ENCODE data around the gene TBC1D2. TPM values are rescaled to one million over a fixed set of nuclear protein-coding genes. Genes with fewer than 3 reads are reported as not detected.

Gene TBC1D2
- total and polyA plus RNA-seq, 2 donors: 2.5 to 21.2 TPM

DNA sequence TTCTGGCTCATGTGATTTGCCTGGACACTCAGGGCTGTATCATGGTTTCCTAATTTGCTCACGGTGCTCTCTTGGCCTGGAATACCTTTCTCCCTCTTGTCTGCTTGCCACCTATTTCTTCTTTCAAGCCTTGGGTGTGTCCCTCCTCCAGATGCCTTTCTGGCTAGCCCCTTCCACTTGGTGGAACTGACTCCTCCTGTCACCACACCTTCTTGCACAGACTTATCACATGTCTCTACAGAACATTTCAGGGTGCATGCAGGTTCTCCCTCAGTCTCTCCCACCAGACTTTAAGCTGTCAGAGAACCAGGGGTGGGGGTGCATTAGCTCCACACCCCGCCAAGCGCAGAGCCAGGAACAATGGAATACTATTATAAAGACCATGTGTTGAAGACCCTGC lies 1.9 kb downstream of the TBC1D2 start:
- DNase-seq (ENCODE audit: low read depth in 6 of 9, low spot score in 9 of 9): no peak
- Histone ChIP-seq H3K4me1 (ENCODE audit: control insufficient read depth in 2 of 2, insufficient read depth in 2 of 2, low read length in 2 of 2) (peaks cover 7 to 18% of the 10 kb centered on the region in 2 donors), H3K27ac (ENCODE audit: low read depth in 1 of 2, low read length in 1 of 2) (no peak overlapping the region), H3K27me3 (ENCODE audit: control insufficient read depth in 2 of 2, insufficient read depth in 1 of 2, low read length in 1 of 2) (peaks cover 0 to 15% of the 10 kb centered on the region in 2 donors), H3K9me3 (ENCODE audit: control insufficient read depth in 2 of 2, insufficient read depth in 1 of 2, low read length in 1 of 2) (no peaks in the 10 kb centered on the region), H3K4me3 (ENCODE audit: low read length in 2 of 2) (peak overlapping the region in 1 of 2 donors; percentile 6), H3K36me3 (ENCODE audit: control insufficient read depth in 2 of 2, insufficient read depth in 2 of 2, low read length in 1 of 2) (peaks cover 0 to 4% of the 10 kb centered on the region in 2 donors)
- WGBS: 98% methylated on average over 3 of the region's 3 CpGs

DNA sequence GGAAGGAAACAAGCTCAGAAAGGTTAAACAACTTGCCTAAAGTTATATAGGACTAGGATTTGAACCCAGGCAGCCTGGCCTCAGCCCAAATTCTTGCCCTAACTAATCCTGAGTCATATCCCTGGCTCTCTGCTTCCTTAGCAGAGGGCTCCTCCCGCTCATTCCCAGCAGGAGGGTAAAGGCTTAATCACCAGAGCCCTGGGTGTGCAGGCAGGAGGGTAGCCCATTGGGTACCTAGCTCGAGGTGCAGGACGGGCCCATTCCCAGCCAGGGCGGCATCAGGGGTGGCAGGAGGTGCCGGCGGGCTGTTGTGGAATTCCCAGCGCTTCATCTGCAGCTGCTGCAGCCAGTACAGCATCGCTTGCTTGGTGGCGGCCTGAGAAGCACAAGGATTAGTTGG lies 3.9 kb downstream of the TBC1D2 start:
- H3K4me3 ChIP-seq (ENCODE audit: low read length in 2 of 2): no peak overlapping the region
- peaks cover 7 to 20% of the 10 kb centered on the region in 2 donors for H3K4me1 ChIP-seq (ENCODE audit: control insufficient read depth in 2 of 2, insufficient read depth in 2 of 2, low read length in 2 of 2)
- peaks cover 0 to 4% of the 10 kb centered on the region in 2 donors for H3K36me3 ChIP-seq (ENCODE audit: control insufficient read depth in 2 of 2, insufficient read depth in 2 of 2, low read length in 1 of 2)
- H3K27ac ChIP-seq (ENCODE audit: low read depth in 1 of 2, low read length in 1 of 2): no peak overlapping the region
- H3K27me3 ChIP-seq (ENCODE audit: control insufficient read depth in 2 of 2, insufficient read depth in 1 of 2, low read length in 1 of 2): peaks cover 0 to 15% of the 10 kb centered on the region in 2 donors
- H3K9me3 ChIP-seq (ENCODE audit: control insufficient read depth in 2 of 2, insufficient read depth in 1 of 2, low read length in 1 of 2): no peaks in the 10 kb centered on the region
- 97% methylated on average over 9 of the region's 9 CpGs for WGBS
- no peak for DNase-seq (ENCODE audit: low read depth in 6 of 9, low spot score in 9 of 9)

DNA sequence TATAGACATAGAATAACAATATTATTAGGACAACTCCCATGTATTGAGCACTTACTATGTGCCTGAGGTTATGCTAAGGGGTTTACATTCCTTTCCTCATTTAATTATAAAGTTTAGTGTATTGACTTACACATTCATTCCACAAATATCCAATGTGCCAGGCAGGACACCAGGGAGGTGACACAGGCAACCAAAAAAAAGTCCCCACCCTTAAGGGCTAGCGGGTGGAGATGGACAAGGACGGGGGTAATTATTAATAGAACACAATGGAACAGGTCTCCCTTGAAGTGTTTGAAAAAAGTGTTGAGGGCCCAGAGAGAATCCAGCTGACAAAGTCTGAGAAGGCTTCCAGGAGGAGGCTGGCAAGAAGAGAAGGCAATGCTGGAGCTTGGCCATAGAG lies 5.7 kb downstream of the TBC1D2 start:
- H3K27me3 ChIP-seq (ENCODE audit: control insufficient read depth in 2 of 2, insufficient read depth in 1 of 2, low read length in 1 of 2): peaks cover 0 to 9% of the 10 kb centered on the region in 2 donors
- WGBS: 96% methylated on average over 2 of the region's 2 CpGs
- no peak overlapping the region for H3K27ac ChIP-seq (ENCODE audit: low read depth in 1 of 2, low read length in 1 of 2)
- H3K36me3 ChIP-seq (ENCODE audit: control insufficient read depth in 2 of 2, insufficient read depth in 2 of 2, low read length in 1 of 2): peaks cover 0 to 4% of the 10 kb centered on the region in 2 donors
- no peak overlapping the region for H3K4me3 ChIP-seq (ENCODE audit: low read length in 2 of 2)
- no peaks in the 10 kb centered on the region for H3K9me3 ChIP-seq (ENCODE audit: control insufficient read depth in 2 of 2, insufficient read depth in 1 of 2, low read length in 1 of 2)
- H3K4me1 ChIP-seq (ENCODE audit: control insufficient read depth in 2 of 2, insufficient read depth in 2 of 2, low read length in 2 of 2): peaks cover 6 to 11% of the 10 kb centered on the region in 2 donors
- DNase-seq (ENCODE audit: low read depth in 6 of 9, low spot score in 9 of 9): no peak

DNA sequence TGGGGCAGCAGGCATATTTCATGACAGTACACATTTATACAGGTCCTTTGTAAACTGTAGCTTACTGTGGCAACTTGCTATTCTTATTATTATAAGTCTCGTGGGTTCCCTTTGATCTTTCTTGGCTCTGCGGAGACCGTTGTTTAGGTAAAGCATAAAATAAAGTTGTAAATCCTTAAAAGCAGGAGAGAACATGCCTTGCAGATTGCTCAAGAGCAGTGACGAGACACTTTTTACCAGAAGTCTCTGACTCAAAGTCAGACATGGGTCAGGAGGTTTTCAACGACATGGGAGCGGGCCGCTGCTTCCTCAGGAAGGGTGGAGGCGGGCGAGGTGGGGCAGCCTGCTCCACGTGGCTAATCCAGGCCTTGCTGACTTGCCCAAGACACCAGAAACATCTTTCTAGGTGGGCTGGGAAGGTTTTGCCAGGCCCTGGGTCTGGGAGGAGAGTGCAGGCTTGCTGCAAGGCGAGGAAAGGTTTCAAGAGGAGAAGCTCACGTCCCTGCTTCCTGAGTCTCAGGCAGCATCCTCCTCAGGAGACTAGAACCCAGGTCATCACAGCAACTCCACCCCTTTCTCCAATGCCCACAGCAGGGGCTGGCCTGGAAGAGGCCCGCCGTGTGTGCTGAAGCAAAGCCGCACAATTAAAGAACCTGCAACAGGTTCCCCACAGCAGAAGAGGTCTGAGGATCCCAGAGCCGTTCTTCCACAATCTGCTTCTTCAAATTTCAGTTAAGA lies 6.5 kb downstream of the TBC1D2 start:
- H3K4me3 ChIP-seq (ENCODE audit: low read length in 2 of 2): no peak overlapping the region
- 69% methylated on average over 16 of the region's 16 CpGs for WGBS
- peaks cover 0 to 10% of the 10 kb centered on the region in 2 donors for H3K4me1 ChIP-seq (ENCODE audit: control insufficient read depth in 2 of 2, insufficient read depth in 2 of 2, low read length in 2 of 2)

DNA sequence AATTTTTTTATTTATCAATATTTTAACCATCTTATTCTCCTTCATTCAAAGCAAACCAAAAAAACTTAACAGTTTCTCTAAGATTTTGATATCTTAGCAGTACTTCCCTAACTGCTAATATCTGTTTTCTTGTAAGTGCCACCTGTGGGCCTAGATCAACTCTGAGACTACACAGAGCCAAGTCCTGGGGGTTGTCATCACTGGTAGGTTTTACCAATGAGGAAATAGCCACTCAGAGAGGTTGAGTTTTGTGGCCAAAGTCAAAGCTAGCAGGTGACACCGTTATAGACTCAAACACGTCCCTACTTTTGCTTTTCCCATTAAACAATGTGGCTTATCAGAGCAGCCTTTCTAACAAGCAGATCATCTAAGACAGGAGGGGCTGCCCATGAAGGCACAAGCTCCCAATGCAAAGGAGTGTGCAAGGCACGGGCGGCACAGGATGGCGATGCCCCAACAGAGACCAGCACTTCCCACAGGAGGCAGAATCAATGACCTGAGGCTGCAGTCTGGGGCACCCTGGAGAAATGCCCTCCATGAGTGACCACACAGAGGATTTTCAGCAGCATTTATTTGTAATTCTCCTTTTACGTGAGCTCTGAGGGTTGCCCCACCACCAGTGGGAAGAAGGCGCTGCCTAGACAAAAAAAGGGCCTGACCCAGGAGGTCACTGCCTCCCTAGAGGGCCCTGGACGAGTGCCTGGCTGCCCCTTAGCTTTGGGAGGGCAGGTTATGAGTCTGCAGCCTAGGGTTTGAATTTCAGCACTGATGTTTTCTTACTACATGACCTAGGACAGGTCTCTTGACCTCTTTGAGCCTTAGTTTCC lies 7.4 kb downstream of the TBC1D2 start:
- Histone ChIP-seq H3K27ac (ENCODE audit: low read depth in 1 of 2, low read length in 1 of 2) (peak overlapping the region in 1 of 2 donors; percentile 47), H3K9me3 (ENCODE audit: control insufficient read depth in 2 of 2, insufficient read depth in 1 of 2, low read length in 1 of 2) (no peaks in the 10 kb centered on the region), H3K4me3 (ENCODE audit: low read length in 2 of 2) (no peak overlapping the region), H3K36me3 (ENCODE audit: control insufficient read depth in 2 of 2, insufficient read depth in 2 of 2, low read length in 1 of 2) (peaks cover 0 to 4% of the 10 kb centered on the region in 2 donors), H3K27me3 (ENCODE audit: control insufficient read depth in 2 of 2, insufficient read depth in 1 of 2, low read length in 1 of 2) (no peaks in the 10 kb centered on the region), H3K4me1 (ENCODE audit: control insufficient read depth in 2 of 2, insufficient read depth in 2 of 2, low read length in 2 of 2) (peaks cover 0 to 10% of the 10 kb centered on the region in 2 donors)
- 78% methylated on average over 8 of the region's 8 CpGs for WGBS
- no peak for DNase-seq (ENCODE audit: low read depth in 6 of 9, low spot score in 9 of 9)

More for the DNA sequence above, 6.5 kb downstream of the TBC1D2 start:
- Histone ChIP-seq H3K9me3 (ENCODE audit: control insufficient read depth in 2 of 2, insufficient read depth in 1 of 2, low read length in 1 of 2) (no peaks in the 10 kb centered on the region), H3K27ac (ENCODE audit: low read depth in 1 of 2, low read length in 1 of 2) (peak overlapping the region in 1 of 2 donors; percentile 66), H3K27me3 (ENCODE audit: control insufficient read depth in 2 of 2, insufficient read depth in 1 of 2, low read length in 1 of 2) (peaks cover 0 to 3% of the 10 kb centered on the region in 2 donors), H3K36me3 (ENCODE audit: control insufficient read depth in 2 of 2, insufficient read depth in 2 of 2, low read length in 1 of 2) (peaks cover 0 to 4% of the 10 kb centered on the region in 2 donors)
- DNase-seq (ENCODE audit: low read depth in 6 of 9, low spot score in 9 of 9): peak in 1 of 9 donors; percentile 9

DNA sequence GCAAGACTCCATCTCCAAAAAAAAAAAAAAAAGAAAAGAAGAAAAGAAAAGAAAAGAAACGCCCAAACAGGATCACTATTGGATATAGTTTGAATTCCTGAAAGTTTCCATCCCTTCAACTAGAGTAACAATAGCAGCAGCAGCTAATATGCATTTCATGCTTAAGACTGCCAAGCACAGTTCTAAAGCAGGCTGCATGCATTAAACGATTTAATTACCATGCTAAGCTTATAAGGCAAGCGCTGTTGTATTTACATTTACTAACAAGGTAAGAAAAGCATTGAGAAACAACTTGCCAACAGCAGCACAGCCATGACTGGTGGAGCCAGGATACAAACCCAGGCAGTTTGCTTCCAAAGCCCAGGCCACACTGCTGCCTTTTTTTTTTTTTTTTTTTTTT lies 13.0 kb downstream of the TBC1D2 start:
- no peak for DNase-seq (ENCODE audit: low read depth in 6 of 9, low spot score in 9 of 9)
- Histone ChIP-seq H3K27me3 (ENCODE audit: control insufficient read depth in 2 of 2, insufficient read depth in 1 of 2, low read length in 1 of 2) (no peaks in the 10 kb centered on the region), H3K4me1 (ENCODE audit: control insufficient read depth in 2 of 2, insufficient read depth in 2 of 2, low read length in 2 of 2) (no peaks in the 10 kb centered on the region), H3K36me3 (ENCODE audit: control insufficient read depth in 2 of 2, insufficient read depth in 2 of 2, low read length in 1 of 2) (no peaks in the 10 kb centered on the region), H3K27ac (ENCODE audit: low read depth in 1 of 2, low read length in 1 of 2) (no peak overlapping the region), H3K9me3 (ENCODE audit: control insufficient read depth in 2 of 2, insufficient read depth in 1 of 2, low read length in 1 of 2) (no peaks in the 10 kb centered on the region), H3K4me3 (ENCODE audit: low read length in 2 of 2) (no peak overlapping the region)
- WGBS: 98% methylated on average over 3 of the region's 3 CpGs

DNA sequence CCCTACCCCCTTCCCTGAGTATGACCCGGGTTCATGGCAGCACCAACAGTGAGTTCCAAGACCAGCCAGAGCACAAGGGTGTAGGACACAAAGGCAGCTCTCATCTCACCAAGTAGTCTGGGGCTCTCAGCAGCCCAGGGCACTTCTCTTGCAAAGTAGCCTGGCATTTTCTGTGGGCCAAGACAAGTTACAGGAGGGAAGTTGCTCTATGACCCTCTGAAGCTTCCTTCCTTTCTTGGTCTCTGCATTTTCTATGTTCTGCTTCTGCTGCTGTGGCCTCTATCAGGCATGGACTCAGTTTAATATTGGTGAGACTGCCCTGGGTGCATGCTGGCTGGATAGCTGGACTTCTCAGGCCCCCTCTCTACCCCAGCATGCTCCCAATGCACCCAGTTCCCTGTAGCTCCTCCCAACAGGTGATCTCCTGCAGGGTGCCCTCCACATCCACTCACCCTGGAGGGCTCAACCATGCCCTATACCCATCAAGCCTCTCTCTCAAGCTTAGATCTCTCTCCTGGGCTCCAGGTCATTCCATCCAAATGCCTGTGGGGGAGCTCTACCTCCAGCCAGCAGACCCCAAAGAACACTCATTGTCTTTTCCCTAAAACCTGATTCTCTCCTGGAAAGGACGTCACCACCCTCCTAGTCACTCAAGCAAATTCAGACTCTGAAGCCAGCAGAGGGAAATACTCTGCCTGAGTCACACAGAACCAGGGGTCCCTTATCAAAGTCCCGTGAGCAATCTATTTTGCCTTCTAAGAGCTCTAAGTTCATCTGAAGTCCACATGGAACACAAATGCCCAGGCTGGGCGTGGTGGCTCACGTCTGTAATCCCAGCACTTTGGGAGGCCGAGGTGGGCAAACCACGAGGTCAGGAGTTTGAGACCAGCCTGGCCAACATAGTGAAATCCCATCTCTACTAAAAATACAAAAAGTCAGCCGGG lies 13.8 kb downstream of the TBC1D2 start:
- H3K4me1 ChIP-seq (ENCODE audit: control insufficient read depth in 2 of 2, insufficient read depth in 2 of 2, low read length in 2 of 2): no peaks in the 10 kb centered on the region
- no peak for DNase-seq (ENCODE audit: low read depth in 6 of 9, low spot score in 9 of 9)
- no peaks in the 10 kb centered on the region for H3K9me3 ChIP-seq (ENCODE audit: control insufficient read depth in 2 of 2, insufficient read depth in 1 of 2, low read length in 1 of 2)
- no peaks in the 10 kb centered on the region for H3K27me3 ChIP-seq (ENCODE audit: control insufficient read depth in 2 of 2, insufficient read depth in 1 of 2, low read length in 1 of 2)
- 95% methylated on average over 8 of the region's 8 CpGs for WGBS
- no peaks in the 10 kb centered on the region for H3K36me3 ChIP-seq (ENCODE audit: control insufficient read depth in 2 of 2, insufficient read depth in 2 of 2, low read length in 1 of 2)
- no peak overlapping the region for H3K4me3 ChIP-seq (ENCODE audit: low read length in 2 of 2)
- no peak overlapping the region for H3K27ac ChIP-seq (ENCODE audit: low read depth in 1 of 2, low read length in 1 of 2)

DNA sequence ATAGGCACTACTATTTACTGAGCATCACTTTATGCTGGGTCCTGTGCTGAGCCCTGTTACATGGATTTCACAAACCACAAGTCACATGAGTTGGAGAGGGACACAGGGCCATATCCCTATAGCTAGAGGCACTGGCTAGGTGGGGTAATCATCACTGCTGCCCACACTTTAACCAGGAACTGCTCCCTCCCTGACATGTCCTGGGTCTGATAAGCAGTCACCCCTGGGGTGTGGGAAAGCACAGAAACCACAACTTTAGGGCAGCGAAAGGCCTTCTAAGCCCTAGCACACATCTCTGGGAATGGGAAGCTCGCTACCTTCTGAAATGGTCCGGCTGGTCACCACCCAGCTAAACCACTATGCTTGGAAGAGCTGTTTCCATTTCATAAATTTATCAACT lies 15.0 kb downstream of the TBC1D2 start:
- Histone ChIP-seq H3K27ac (ENCODE audit: low read depth in 1 of 2, low read length in 1 of 2) (no peak overlapping the region), H3K4me1 (ENCODE audit: control insufficient read depth in 2 of 2, insufficient read depth in 2 of 2, low read length in 2 of 2) (no peaks in the 10 kb centered on the region), H3K27me3 (ENCODE audit: control insufficient read depth in 2 of 2, insufficient read depth in 1 of 2, low read length in 1 of 2) (no peaks in the 10 kb centered on the region), H3K4me3 (ENCODE audit: low read length in 2 of 2) (no peak overlapping the region), H3K9me3 (ENCODE audit: control insufficient read depth in 2 of 2, insufficient read depth in 1 of 2, low read length in 1 of 2) (no peaks in the 10 kb centered on the region), H3K36me3 (ENCODE audit: control insufficient read depth in 2 of 2, insufficient read depth in 2 of 2, low read length in 1 of 2) (no peaks in the 10 kb centered on the region)
- 97% methylated on average over 3 of the region's 3 CpGs for WGBS
- no peak for DNase-seq (ENCODE audit: low read depth in 6 of 9, low spot score in 9 of 9)
